T-helper 9 cell (primary cell): ENCODE measurements around the gene SNED1.
A peak's percentile ranks its signal among the peaks of the same experiment; 100 is the strongest.
"Not testable (repeated sequence)": the region's sequence is repeated elsewhere in the genome, so short reads cannot be mapped to it uniquely, and the experiment has no call there.

Experiments
- DNase-seq: peaks from one replicate; pipeline ENCODE4 v3.0.0-alpha.2; 2020

Gene SNED1

DNA sequence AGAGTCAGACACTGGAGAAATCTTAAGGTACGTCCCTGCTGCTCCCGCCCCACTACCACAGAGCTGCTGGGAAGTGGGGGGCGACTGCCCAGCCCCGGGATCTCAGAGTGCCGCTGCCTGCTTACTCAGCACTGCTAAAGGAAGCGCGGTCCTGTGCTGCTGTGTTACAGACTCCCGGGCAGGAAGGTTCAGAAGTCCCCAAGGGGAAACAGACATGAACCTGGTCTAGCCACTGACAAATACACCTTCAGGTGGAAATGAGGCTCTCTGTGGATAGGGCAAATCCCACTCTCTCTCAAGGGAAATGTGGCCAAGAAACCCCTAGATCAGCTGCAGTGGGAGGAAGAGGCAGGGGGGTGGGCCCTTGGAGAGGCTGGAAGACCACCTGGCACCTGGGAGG lies 90.0 kb downstream of the SNED1 start:
- no peak for DNase-seq

DNA sequence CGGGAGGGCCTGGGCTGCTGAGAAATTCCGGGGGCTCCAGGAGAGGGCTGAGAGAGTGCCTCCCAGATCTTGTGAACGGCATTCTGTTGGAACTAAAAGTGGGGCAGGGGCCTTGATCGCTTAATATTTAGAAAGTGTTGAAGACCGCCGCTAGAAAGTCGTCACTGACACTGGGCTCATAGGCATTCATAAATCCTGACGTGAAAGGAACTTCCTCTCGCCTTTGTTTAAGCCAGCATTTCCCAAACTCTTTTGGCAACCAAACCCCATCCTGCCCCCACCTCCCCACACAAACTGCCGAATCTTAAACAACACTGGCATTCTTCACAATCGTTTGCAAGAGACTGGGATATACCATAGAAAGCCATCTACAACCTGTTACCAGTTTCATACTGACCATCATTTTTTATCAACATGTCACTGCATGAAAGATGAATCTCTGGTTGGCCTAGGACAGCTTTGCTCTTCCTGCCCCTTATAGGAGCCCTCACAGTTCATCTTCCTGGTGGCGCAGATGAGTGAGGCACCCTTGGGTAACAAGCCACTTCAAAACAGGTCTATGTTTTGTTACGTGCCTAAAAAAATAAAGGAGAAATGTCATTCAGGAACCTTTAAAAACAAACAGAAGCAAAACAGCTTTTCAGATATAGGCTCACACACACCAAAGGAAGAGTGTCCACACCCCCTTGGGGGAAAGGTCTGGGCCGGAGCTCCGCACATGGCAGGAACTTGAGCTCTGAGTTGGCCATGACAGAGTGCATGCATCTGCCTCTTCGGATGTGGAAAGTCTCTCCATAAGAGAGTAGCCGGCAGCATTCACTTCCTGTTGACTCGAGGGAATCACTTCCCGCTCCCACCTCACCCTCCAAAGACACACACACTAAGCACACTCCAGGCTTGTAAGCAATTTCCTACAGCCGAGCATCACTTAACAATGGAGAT lies 90.6 kb downstream of the SNED1 start:
- no peak for DNase-seq

DNA sequence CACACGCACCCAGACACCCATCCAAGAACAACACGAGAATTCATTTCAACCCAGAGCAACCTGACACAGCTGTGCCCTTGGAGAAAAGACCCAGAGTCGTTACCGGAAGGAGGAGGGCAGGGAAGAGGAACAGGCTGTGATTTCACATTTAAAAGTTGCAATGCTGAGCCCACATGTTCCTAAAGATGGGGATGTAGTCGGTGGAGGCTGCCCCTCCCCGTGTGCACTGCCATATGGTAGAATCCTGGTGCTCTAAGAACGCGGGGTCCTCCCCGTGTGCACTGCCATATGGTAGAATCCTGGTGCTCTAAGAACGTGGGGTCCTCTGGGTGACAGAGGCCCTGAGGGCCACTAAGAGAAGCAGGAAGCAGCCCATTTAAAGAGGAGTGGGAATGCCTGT lies 92.8 kb downstream of the SNED1 start:
- no peak for DNase-seq

DNA sequence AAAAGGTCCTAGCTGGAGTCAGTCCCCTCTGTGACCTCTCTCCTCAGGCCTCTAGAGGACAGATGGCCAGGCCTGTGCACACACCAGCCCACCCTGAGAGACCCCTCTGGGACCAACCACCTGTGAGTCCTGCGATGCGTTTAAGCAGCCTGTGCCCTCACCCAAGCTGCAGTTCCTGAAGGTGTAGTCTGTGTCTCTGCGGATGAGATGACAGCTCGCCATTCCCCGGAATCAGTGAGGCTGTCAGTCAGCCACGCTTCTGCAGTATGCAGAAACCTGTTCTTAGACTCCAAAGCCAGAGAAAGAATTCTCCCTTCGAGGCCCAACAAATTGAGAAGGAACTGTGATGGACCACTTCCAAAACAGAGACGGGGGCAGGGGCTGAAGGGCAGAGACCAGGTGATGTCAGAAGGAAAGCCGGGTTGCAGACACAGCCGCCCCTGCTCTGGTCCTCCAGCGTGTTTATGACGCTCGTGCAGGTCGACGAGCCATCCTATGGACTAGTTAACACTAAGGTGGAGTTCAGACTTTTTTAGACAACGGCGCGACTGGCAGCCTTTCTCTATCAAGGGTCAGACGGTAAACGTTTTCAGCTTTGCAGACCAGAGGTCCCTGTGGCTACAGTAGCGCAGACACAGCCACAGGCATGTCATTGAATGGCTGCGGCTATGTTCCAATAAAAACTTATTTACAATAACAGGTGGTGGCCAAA lies 93.5 kb downstream of the SNED1 start:
- DNase-seq: no peak

DNA sequence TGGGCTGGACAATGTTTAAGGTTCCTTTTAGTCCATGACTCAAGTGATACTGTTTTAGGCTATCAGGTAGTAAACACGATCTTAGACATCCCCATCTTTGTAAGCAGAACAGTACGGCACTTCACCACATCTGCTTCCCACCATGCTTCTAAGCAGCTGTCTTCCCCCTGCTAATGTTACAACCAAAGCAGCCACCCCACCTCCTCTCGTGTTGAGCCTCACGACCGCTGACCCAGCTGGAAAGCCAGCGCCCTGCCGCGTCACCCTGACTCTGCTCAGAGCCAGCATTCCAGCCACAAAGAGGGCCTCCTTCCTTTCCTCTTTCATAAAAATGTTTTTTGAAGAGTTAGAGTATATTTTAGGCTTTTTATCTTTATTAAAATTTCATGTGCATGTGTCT lies 94.3 kb downstream of the SNED1 start:
- no peak for DNase-seq

DNA sequence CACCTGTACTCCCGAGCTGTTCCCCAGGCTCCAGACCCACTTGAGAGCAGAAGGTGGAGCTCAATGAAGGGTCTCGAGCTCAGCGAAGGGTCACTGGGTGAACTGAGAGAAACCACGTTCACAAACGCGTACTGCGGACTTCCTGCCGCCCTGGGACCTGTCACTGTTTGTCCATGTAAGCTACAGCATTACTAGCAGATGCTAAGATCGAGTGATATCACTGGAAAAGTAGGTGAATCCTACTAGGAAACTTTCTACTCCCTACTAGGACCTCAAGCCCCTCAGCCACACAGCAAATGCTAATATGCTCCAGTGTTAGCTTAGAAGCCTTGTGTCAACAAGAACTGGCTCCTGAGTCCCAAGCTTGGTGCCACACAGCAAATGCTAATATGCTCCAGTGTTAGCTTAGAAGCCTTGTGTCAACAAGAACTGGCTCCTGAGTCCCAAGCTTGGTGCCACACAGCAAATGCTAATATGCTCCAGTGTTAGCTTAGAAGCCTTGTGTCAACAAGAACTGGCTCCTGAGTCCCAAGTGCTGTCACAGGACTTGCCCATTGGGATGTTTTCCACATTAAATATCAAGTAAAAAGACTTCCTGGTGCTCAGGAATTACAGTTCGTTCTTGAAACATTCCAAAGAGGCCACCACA lies 94.8 kb downstream of the SNED1 start:
- DNase-seq: not testable (repeated sequence)

DNA sequence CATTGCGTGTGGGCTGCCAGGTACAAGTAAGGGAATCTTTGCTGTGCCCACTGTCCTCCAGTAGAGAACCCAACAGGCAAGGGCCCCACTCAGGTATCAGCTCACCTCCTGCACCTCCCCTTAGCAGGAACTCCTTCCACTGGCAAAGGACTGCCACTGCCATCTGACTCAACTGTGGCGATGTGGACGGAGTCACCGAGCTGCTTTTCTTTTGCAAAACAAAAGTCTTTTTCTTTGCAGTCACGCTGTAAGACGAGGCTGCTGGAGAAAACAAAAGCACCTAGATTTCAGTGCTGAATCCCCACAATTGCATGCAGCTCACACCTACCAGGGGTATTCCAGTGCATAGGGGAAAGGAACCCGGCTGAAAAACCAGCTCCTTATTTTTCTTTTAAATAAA lies 95.8 kb downstream of the SNED1 start:
- no peak for DNase-seq

DNA sequence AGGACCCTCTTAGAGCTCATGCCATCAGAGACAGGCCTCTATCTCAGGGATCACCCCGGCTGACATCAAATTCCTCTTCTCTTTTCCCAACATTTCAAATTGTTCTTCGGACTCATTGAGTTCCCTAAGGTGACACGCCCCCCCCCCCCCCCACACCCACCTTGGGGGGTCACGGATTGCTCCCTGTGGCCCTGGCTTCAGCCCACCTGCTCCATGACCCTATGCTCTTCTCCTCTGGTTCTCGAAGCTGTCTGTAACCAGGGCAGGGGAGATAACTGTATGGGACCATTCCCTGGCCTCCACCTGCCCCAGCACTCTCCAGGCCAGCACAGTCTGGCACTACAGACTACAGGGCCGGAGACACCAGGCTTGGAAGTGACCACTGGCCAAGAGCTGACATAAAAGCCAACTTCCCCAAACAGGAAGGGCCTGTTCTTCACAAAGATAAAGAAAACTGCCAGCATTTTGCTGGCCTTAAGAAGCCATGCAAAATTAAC lies 96.6 kb downstream of the SNED1 start:
- no peak for DNase-seq

DNA sequence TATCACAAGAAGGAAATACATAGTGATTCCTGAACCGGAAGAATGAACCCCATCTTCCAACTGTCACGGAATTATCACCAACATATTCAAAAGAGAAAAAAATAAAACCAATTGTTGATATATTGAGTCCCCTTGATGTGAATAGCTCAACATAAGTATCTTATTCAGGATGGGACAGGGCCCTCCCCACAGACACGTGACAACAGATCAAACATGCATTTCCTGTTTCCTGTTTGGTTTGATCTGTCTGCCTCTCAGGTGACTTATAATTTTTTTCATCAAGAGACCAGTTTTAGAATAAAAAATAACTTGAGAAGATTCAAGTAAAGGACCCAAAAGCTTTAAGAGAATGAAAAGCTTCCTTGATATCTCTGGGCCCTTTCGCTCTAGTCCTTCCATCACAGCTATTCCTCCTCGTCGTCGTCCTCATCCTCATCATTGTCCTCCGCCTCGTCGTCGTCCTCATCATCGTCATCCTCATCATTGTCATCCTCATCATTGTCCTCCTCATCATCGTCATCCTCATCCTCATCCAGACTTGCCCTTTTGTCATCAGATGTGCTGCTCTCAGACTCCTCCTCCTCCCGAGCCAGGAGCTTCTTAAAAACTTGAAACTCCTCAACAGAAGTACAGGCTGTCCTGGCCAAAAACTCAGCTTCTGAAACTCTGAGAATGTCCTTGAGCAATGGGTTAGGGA lies 97.3 kb downstream of the SNED1 start:
- peak; percentile 45 for DNase-seq

DNA sequence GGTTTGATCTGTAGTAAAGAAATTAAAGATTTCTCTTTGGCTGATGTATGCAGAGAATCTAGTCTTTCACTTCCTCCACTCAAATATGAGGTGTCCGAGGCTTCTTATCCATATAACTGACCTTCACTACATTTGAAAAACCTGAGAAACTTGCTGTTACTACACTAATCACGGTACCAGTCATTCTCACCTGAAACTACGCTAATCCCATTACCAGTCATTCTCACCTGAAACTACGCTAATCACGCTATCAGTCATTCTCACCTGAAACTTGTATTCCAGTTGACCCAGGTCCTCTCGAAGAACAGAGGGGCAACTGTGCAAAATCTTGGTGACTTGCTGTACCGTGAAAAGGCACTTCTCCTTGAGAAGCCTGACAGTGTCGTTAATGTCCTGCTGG lies 98.6 kb downstream of the SNED1 start:
- DNase-seq: no peak

DNA sequence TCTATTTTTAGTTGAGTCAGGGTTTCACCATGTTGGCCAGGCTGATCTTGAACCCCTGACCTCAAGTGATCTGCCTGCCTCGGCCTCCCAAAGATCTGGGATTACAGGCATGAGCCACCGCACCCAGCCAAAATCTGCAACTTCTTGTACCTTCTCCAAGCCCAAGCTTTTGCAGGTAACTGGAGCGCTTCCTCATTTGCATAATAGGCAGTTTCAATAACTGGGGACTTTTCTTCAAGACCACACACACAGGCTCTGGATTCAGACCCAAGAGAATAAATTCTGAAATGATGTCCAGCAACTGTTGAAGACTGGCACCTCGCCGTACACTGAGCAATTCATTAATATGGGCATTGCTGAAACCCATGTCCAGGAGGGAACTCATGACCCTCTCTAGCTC lies 100.8 kb downstream of the SNED1 start:
- DNase-seq: no peak

DNA sequence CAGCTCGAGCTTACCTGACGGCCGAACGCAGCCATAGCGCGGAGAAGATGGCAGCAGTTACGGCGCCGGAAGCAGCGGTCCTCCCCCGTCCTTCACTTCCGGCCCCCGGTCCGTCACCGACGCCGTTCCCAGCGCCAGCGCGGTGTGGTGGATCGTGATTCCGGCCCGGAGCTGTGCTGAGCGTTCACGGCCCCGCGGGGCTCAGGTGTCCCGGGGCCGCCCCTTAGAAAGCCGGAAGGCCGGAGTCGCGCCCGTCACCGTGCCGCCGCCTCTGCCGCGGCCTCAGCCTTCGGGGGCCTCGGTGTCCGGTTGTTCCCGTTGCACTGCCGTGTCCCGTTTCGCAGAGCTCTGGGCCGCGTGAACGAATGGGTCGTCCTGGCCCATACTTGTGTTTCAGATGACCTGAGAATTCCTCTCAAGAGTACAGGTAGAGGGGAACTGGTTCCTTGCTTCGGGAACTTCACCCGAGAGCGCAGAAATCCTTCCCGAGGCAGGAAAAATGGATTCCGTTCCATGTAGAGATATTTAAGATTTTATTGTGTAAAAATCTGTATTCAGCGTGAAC lies 103.9 kb downstream of the SNED1 start, which contains the start of gene MTERF4:
Gene MTERF4 (minus strand): TSS at position 49 of the 565 bp plus-strand sequence. CDS start 14 bp downstream, at position 35.
- DNase-seq: peak; percentile 84

DNA sequence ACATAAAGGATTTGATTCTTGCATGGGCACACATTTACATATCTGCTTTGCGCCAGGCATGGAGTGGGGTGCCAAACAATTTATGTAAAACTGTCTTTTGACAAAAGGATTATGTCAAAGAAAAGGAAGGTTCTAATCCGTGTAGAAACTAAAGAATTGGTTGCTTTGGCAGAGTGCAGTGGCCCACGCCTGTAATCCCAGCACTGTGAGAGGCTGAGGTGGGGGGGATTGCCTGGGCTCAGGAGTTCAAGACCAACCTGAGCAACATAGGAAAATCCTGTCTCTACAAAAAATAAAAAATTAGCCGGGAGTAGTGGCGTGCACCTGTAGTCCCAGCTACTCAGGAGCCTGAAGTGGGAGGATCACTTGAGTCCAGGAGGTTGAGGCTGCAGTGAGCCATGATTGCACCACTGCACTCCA lies 104.8 kb downstream of the SNED1 start:
- DNase-seq: no peak

DNA sequence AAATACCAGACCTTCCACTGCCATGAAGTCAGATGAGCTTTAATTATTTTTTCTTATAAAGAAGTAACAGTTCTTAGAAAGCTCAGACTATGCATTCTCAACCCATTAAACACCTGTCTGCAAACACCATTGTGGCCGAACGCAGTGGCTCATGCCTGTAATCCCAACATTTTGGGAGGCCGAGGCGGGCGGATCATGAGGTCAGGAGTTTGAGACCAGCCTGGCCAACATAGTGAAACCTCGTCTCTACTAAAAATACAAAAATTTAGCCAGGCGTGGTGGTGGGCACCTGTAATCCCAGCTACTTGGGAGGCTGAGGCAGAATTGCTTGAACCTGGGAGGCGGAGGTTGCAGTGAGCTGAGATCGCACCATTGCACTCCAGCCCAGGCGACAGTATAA lies 106.2 kb downstream of the SNED1 start:
- not testable (repeated sequence) for DNase-seq

DNA sequence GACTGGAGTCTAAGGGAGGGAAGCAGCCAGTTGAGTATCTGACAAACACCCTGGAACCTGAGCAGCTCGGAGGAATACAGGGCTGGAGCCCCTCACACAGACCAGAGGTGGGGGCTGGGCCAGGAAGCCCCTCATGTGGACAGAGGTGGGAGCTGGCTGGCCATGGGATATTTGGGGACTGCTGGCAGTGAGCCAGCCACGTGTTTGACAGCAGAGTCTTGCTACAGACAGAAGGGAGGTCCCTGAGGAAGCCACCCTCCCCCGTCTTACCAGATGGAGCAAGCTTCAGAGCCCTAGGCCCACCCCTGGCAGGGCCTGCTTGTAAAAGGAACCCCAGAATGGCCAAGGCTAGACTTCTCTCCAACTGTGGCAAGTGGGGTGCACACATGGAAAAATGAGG lies 107.2 kb downstream of the SNED1 start:
- no peak for DNase-seq

DNA sequence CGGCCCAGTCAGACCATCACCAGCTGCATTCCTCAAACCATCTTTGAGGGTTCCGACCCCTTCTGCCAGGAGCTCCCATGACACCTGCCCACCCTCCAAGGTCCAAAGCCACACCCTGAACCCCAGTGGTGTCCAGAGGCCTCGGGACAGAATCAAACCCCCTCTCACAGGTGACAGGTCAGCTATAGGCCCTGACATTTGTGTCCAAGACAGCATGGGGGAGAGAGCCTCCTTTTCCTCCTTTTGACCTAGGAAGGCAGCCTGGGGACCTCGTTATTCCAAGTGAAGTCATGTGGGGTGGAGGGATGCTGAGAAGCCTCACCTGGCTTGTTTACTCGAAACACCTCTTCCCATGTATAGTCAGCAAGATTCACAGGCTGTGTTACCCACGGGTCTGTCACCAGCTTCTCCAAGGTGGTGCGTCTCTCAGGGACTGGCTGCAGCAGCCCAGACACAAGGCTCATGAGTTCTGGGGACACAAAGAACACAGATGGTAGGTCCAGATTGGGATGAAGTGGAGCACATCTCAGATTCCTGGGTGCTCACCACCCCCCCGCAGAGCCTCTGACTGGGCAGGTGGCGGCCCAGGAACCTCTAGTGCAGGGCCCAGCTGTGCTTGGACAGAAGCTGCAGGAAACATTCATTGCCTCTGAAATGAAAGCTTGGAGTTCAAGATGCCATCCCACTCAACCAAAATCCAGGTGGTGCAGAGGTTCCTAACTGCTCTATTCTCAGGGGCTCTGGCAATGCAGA lies 108.8 kb downstream of the SNED1 start:
- DNase-seq: no peak

DNA sequence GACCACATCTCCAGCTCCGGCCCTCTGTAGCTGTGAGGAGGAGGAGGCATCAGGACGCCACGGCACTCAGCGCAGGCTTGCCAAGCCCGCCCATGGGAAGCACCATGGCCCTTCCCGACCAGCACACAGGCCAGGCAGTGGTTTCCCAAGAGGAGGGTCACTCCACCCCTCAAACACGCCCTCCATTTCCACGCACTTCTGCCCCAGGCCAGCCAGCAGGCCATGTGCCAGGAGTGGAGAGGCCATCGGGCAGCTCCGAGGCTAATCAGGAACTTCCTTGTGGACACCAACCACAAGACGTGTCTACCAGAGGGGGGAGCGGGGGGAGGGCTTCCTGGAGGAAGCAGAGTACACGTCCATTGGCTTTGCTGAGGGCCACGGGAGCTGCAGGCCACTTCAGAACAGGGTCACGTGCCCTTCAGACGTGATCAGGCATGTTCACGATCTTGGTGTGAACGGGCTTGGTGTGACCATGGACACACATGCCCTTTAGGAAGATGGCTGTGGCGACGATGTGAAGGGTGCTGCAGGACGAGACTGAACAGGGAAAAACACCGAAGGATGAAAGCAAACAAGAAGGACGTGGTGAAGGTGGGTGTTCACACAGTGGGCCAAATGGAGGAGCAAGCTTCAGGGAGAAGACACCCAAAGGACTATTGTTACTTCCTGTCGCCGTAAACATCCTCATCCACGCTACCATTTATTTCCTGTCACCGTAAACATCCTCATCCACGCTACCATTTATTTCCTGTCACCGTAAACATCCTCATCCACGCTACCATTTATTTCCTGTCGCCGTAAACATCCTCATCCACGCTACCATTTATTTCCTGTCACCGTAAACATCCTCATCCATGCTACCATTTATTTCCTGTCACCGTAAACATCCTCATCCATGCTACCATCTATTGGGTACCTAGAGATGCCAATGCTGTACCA lies 110.1 kb downstream of the SNED1 start:
- no peak for DNase-seq

DNA sequence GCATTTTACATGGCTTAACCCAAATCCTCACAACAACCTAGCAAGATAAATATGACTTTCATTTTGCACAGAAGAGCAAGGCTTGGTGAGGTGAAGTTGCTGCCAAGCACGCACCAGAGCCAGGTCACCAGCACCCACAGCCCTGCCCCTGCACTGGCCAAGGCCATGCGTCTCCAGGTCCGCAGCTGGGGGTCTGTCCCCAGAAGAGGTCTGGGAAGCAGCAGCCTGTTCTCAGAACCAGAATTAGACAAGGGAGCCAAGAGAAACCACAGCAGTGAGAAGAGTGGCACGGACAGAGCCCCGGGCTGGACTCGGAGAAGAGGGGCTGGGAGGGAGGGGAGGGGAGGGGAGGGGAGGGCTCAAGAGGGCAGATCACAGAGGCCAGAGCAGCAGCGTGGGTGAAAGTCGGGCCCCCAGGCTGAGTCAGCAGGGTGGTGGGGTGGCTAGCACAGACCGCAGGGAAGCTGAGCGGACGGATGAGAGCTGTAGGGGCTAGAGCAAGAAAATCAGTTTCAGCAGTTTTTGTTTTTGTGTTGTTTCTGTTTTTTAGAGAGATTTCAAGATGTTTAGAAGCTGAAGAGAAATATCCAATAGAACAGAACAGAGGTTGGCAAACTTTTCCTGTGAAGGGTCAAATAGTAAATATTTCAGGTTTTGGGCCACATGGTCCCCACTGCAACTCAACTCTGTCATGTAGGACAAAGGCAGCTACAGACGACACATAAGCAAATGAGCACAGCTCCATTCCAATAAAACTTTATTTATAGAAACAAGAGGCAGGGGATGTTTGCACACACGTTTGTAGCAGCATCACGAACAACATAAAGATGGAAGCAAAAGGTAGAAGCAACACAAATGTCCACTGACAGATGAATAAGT lies 111.0 kb downstream of the SNED1 start:
- DNase-seq: no peak

DNA sequence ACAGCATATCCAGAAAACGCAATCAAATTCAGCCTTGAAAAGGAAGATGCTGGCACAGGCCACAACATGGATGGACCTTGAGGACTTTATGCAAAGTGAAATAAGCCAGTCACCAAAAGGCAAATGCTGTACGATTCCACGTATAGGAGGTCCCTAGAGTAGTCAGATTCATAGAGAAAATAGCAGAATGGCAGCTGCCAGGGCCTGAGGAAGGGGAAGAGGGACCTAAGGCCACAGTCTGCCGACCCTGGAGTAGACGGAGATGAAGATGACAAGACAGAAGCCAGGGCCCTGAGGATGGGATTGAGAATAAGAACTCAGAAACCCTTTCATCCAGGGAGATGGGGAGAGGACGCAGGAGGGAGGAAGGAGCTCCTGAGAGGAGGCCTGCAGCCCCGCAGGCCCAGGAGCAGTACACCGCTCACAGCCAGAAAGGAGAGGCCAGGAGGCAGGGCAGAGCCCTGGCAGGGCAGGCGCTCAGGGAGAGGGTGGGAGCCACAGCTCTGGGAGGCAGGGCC lies 111.7 kb downstream of the SNED1 start:
- no peak for DNase-seq
